GM18868 (cell line): Measurements from ENCODE around the gene FAM216B.
A peak's percentile ranks its signal among the peaks of the same experiment; 100 is the strongest.
"Not testable (repeated sequence)": the region's sequence is repeated elsewhere in the genome, so short reads cannot be mapped to it uniquely, and the experiment has no call there.

Experiments used
- ATAC-seq: cut with Tn5 transposase; IDR thresholded peaks from one replicate; pipeline ENCODE4 v1.9.1; 2021; ENCODE audit warnings: mild to moderate bottlenecking, moderate library complexity; ENCODE audit not compliant: unreplicated experiment

FAM216B gene

DNA sequence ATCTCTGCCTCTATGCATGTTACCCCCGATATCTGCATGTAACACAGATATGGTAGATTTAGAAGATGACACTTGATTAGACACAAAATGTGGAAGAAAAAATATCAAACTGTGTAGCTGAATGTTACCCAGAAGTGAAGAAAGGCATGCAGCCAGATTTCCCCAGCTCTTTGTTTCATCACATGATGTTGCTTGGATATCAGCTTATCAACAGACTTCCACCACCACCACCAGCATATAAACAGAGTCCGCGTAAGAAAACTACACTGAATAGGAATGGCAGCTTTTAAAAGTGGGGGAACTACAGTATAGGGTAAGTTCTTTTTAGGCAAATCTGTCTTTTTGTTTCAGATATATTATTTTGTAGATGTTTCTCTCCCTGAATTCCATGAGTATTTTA, at the start of gene FAM216B:
Gene FAM216B (plus strand): TSS at position 233 of the 400 bp plus-strand sequence. CDS start 2,484 bp downstream, outside the sequence.
- ATAC-seq = no peak

GRCh38 chr13:42732073-42732472, 49.3 kb upstream of the FAM216B start:
- no peak for ATAC-seq

DNA sequence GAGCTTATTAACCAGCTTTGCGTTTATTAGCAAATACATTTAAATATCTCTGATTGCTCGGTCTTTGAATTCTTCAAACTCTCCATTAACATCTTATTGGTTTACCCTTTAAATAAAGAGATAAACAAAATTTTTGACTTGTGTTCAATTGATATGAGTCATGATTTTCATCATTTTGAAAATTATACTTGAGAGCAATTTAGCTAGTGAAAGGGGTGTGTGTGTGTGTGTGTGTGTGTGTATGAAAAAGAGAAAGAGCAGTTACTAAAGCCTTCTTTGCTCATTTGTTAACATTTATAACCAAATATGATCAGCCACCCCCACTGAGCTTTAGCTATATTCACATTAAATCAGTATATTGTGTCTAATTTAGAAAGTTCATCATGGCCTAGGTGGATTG, 48.3 kb upstream of the FAM216B start:
- no peak for ATAC-seq

- ATAC-seq = no peak
Observed at GRCh38 chr13:42735010-42735409, 46.4 kb upstream of the FAM216B start.

DNA sequence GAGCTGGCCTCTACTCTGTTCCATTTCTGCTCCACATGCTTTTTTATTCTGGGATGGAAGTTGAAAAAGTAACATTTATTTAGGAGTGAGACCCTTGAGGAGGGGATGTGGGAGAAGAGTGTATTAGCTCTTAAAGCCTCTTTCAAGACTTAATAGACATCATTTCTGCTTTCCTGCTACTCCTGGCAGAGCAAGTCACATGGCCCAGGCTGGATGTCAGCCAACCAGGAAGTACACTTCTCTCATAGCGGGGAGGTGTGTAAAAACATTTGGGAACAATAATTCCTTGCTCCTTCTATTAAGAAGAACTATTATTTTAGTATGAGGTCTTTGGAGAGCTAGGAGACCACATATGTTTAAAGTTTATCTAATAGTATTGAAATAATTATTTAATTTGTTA, 40.6 kb upstream of the FAM216B start:
- no peak for ATAC-seq

DNA sequence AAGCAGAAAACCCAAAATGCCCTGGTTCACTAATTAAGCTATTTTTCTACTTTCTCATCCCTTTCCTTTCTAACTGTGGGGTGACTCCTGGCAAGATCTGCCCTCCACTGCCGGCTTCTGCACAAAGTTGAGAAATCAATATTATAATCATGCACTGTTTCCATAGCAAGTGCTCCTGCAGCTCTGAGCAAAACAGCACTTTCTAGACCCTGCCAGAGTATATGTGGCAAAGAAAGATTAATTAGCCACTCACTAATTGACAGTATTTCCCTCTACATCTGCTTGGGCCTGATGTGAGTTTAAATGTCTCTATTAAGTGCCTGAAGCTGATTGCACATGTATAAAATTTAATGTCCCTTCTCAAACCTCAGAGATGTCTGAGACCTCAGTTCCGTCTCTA, 39.5 kb upstream of the FAM216B start:
- no peak for ATAC-seq

DNA sequence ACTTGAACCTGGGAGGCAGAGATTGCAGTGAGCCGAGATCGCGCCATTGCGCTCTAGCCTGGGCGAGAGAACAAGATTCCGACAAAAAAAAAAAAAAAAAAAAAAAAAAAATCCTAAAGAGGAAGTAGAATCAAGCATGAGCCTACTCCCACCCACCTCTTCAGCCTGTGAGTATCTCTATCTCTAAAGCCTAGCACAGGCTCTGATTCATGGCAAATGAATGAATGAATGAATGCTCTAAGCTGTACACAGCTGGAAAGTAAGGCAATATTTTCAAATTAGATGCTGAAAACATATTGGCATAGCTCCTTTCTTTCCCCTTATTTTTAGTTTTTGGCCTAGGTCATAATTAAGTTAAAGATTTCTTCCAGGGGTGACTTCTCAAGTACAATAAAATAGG, 35.7 kb upstream of the FAM216B start:
- ATAC-seq = no peak

- no peak for ATAC-seq
Observed at GRCh38 chr13:42746866-42747265, 34.5 kb upstream of the FAM216B start.

GRCh38 chr13:42747399-42747873, 33.9 kb upstream of the FAM216B start:
- no peak for ATAC-seq

GRCh38 chr13:42750794-42751193, 30.6 kb upstream of the FAM216B start:
- ATAC-seq = no peak

GRCh38 chr13:42751693-42752092, 29.7 kb upstream of the FAM216B start:
- ATAC-seq = peak; percentile 77

GRCh38 chr13:42752731-42753130, 28.7 kb upstream of the FAM216B start:
- ATAC-seq = no peak

- ATAC-seq = no peak
Observed at GRCh38 chr13:42753697-42754096, 27.7 kb upstream of the FAM216B start.

GRCh38 chr13:42754801-42755510, 26.4 kb upstream of the FAM216B start:
- no peak for ATAC-seq

- ATAC-seq = no peak
Observed at GRCh38 chr13:42757678-42758420, 23.5 kb upstream of the FAM216B start.

GRCh38 chr13:42758515-42758914, 22.9 kb upstream of the FAM216B start:
- no peak for ATAC-seq

GRCh38 chr13:42760951-42761350, 20.4 kb upstream of the FAM216B start:
- no peak for ATAC-seq

DNA sequence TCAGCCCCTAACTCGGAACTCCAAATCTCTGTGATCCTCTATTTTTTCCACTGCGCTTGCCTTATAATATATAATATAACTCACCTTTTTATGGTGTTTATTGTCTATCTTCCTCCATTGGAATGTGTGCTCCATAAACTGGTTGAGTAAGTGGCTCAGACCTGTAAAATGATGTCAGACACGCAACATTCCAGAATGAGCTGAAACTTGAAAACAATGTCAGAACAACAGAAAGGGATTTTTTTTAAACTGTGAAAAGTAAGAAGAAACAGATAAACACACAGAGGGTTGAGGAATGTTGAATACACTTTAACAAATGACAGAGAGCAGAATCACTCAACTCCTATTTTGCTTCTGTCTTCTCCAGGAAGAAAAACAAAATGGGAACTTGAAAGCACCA, 19.1 kb upstream of the FAM216B start:
- no peak for ATAC-seq

DNA sequence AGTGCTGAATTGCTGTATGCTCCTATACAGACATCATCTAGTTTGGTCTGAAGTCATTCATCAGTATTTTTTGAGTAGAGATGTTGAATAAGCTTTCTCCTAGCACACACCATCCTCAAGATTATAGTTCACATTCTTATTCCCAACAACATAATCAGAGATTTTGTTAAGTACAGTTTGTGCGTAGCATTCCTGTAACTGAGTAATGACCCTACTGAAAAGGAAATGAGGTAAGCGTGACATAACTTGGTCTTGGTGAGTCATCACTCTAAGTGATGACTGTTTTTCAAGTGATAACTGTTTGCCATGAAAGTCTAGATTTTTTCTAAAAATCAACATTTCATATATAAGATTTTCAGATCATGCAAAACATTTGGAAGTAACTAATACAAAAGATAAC, 18.5 kb upstream of the FAM216B start:
- no peak for ATAC-seq

DNA sequence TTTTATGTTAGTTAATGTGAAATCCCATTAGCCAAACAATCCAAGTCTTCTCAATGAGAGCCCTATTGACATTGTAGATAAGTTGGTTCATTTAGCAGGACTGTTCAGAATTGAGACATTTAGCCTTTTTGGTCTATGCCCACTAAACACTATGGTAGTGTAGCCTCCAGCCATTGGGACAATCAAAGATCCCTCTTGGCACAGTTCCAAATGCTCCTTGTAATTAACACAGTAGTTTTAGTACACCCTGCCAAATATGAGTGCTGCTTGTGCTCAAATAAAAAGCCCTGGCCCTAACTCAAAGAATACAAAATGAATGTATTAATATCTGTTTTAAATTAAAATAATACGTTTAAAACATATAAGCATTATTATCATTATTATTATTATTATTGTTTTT, 15.4 kb upstream of the FAM216B start:
- no peak for ATAC-seq

- ATAC-seq = no peak
Observed at GRCh38 chr13:42769650-42770049, 11.7 kb upstream of the FAM216B start.

DNA sequence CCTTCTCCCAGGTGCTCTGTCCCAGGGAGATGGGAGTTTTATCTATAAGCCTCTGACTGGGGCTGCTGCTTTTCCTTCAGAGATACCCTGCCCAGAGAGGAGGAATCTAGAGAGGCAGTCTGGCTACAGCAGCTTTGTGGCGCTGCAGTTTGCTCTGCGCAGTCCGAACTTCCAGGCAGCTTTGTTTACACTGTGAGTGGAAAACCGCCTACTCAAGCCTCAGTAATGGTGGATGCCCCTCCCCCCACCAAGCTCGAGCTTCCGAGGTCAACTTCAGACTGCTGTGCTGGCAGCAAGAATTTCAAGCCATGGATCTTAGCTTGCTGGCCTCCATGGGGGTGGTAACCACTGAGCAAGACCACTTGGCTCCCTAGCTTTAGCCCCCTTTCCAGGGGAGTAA, 4.8 kb upstream of the FAM216B start:
- ATAC-seq = not testable (repeated sequence)
